ENCODE measurements around the gene DEFB129. TPM values are rescaled to one million over a fixed set of nuclear protein-coding genes. Genes with fewer than 3 reads are reported as not detected.

DEFB129 gene
- total and polyA plus RNA-seq, 10 of the 15 experiments (the other 5 are each of a cell fraction or from before 2014, with no cell fraction given) = not detected

GRCh38 chr20:273884-274283 lies 46.8 kb downstream of the DEFB129 start:
- H3K4me3 ChIP-seq = no peak overlapping the region
- no peak overlapping the region for H2AFZ ChIP-seq (ENCODE audit: control insufficient read depth, low read depth, low read length)
- no peak overlapping the region for H3K27ac ChIP-seq (ENCODE audit: control insufficient read depth, insufficient read depth)
- no peak overlapping the region for H3K9ac ChIP-seq (ENCODE audit: control insufficient read depth, insufficient read depth, low read length)
- in situ Hi-C loops (cut with MboI) = no loop called here
- H3K79me2 ChIP-seq (ENCODE audit: control insufficient read depth, insufficient read depth, low read length) = no peaks in the 10 kb centered on the region
- ATAC-seq = no peak
- no peak for TF ChIP-seq ATF3 (IDR thresholded peaks at IDR 0.05; ENCODE audit: borderline replicate concordance, extremely low read depth, low read depth, low read length)
- no peak for TF ChIP-seq FOXM1 (IDR thresholded peaks at IDR 0.05; ENCODE audit: low read depth, low read length)
- TF ChIP-seq TARDBP (IDR thresholded peaks at IDR 0.05; ENCODE audit: borderline replicate concordance) = no peak
- no peak for TF ChIP-seq MAX (IDR thresholded peaks at IDR 0.05; ENCODE audit: low read depth, low read length)
- TF ChIP-seq POLR2A (IDR thresholded peaks at IDR 0.05; ENCODE audit: low read depth, low read length) = no peak
- no peak for TF ChIP-seq FOS (IDR thresholded peaks at IDR 0.05; ENCODE audit: borderline replicate concordance, extremely low read depth, insufficient read length)
- no peak for TF ChIP-seq BCL3 (IDR thresholded peaks at IDR 0.05; ENCODE audit: borderline replicate concordance, insufficient read depth, low read depth, low read length, poor library complexity, severe bottlenecking)
- TF ChIP-seq TCF7 (IDR thresholded peaks at IDR 0.05; ENCODE audit: borderline replicate concordance) = no peak
- H3K4me1 ChIP-seq (ENCODE audit: control insufficient read depth, insufficient read depth, low read length) = no peaks in the 10 kb centered on the region
- H3K27me3 ChIP-seq (replicated peaks in 1 of 2; ENCODE audit: control insufficient read depth in 2 of 2, insufficient read depth in 2 of 2, low read length in 1 of 2) = no peaks in the 10 kb centered on the region
- no peak overlapping the region for H3K4me2 ChIP-seq (ENCODE audit: control insufficient read depth, insufficient read depth)
- DNase-seq (ENCODE audit: low read depth, low spot score) = no peak
- no peaks in the 10 kb centered on the region for H3K9me3 ChIP-seq (replicated peaks; ENCODE audit: control insufficient read depth, insufficient read depth, low read length)
- RAD21 ChIA-PET (ENCODE audit: unreplicated experiment) = no interaction called here
- CTCF ChIA-PET = no interaction called here
- no TSS peak for BruUV-seq (replicated peaks)
- SMC1A ChIA-PET (ENCODE audit: uncharacterized antibody, unreplicated experiment) = no interaction called here
- intact Hi-C loops (cut with micrococcal nuclease; ENCODE audit: unreplicated experiment) = no loop called here
- H4K20me1 ChIP-seq (ENCODE audit: control insufficient read depth, insufficient read depth) = no peaks in the 10 kb centered on the region
- H3K36me3 ChIP-seq (ENCODE audit: control insufficient read depth in 2 of 2, insufficient read depth in 2 of 2, low read length in 1 of 2) = peaks cover 2 to 3% of the 10 kb centered on the region in 2 experiments; a peak in 2 of 4 replicates
- 80% methylated on average over 3 of the region's 3 CpGs for WGBS (ENCODE audit: insufficient coverage, insufficient replicate concordance, low lambda C conversion rate, missing lambda C conversion rate)
- no peak for FAIRE-seq
- POLR2A ChIA-PET = no interaction called here

All from GM12878 (cell line).